HepG2 (cell line): Measurements from ENCODE around the gene HSD11B1L.

ENCODE experiments used
- CBFB ChIP-seq: sonication (generic); formaldehyde crosslinking; IDR thresholded peaks from 2 replicates; pipeline ENCODE4 v1.4.0; 2020; ENCODE audit warnings: missing genetic modification reagents
- FOXK1 ChIP-seq: sonication (generic); formaldehyde crosslinking; IDR thresholded peaks from 2 replicates; pipeline ENCODE4 v1.4.0; 2020; ENCODE audit warnings: low read depth, missing genetic modification reagents, borderline replicate concordance
- USF2 ChIP-seq, 2 experiments: sonication (generic) in 1 of 2; formaldehyde crosslinking in 1 of 2; IDR thresholded peaks; 2 replicates each; pipeline versions ENCODE4 v1.5.1 to v1.6.1; 2011 to 2020; ENCODE audit warnings: borderline replicate concordance in 1 of 2, low read depth in 1 of 2, low read length in 1 of 2, mild to moderate bottlenecking in 1 of 2, missing genetic modification reagents in 1 of 2, moderate library complexity in 1 of 2

DNA sequence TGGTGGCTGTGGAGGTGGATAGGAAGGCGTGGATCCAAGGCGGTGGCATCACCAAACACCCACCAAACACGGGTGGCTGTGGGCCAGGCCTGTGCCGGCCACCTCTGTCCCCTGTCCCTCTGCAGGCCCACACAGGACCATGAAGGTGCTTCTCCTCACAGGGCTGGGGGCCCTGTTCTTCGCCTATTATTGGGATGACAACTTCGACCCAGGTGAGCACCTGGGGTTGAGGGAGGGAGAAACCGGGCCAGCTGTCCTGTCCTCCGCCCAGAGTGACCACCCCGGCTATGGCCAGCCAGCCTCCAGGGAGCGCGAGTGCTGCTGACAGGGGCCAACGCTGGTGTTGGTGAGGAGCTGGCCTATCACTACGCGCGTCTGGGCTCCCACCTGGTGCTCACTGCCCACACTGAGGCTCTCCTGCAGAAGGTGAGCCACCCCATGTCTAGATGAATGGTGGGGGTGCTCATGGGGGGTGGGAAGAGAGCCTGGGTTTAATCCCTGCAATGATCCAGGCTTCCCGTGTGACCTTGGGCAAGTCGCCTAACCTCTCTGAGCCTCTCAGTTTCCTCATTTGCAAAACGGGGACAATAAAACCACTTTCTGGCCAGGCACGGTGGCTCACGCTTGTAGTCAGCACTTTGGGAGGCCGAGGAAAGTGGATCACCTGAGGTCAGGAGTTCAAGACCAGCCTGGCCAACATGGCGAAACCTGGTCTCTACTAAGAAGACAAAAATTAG is 4.0 kb downstream of the HSD11B1L start:
- no peak for TF ChIP-seq USF2 (IDR thresholded peaks at IDR 0.05; ENCODE audit: low read depth, low read length)
- TF ChIP-seq USF2 (CRISPR knock-in tag; IDR thresholded peaks at IDR 0.05; ENCODE audit: borderline replicate concordance), result no peak
- no peak for TF ChIP-seq CBFB (CRISPR knock-in tag)
- no peak for TF ChIP-seq FOXK1
